ENCODE measurements around the gene CLTC. TPM values are rescaled to one million over a fixed set of nuclear protein-coding genes. Genes with fewer than 3 reads are reported as not detected.

The CLTC gene
- total RNA-seq, 2 experiments from 2014 or later = 154 to 161 TPM

DNA sequence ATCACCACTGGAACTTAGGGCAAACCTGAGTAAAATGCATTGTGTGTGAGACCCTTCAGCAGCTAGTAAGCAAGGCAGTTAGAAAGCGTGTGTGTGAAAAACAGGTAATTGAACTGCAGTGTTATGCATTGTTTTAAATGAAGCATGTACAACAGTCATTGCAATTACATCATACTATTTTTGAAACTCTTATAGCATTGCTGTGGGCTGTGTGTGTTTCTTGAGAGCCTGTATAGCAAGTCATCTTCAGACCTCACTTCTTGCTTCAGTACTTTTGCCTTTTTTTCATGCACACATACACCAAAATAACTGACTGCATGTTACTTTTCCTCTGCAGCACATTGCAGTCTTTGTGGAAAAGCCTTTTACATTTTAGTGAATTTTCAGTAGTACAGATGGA is 68.3 kb downstream of the CLTC start:
- Mint-ChIP-seq H3K4me3 (no peak overlapping the region), H3K27ac (peak overlapping the region; percentile 79), H3K27me3 (no peaks in the 10 kb centered on the region), H3K9me3 (no peaks in the 10 kb centered on the region), H3K4me1 (peaks cover 12% of the 10 kb centered on the region), H3K36me3 (peaks cover 24% of the 10 kb centered on the region)
- no peak for DNase-seq

- H3K4me1 Mint-ChIP-seq = peaks cover 9% of the 10 kb centered on the region
- no peaks in the 10 kb centered on the region for H3K27me3 Mint-ChIP-seq
- peaks cover 25% of the 10 kb centered on the region for H3K36me3 Mint-ChIP-seq
- no peak overlapping the region for H3K4me3 Mint-ChIP-seq
- DNase-seq = no peak
- no peaks in the 10 kb centered on the region for H3K9me3 Mint-ChIP-seq
- H3K27ac Mint-ChIP-seq = peak overlapping the region; percentile 0
Measured at GRCh38 chr17:59688496-59688895, 68.8 kb downstream of the CLTC start.

DNA sequence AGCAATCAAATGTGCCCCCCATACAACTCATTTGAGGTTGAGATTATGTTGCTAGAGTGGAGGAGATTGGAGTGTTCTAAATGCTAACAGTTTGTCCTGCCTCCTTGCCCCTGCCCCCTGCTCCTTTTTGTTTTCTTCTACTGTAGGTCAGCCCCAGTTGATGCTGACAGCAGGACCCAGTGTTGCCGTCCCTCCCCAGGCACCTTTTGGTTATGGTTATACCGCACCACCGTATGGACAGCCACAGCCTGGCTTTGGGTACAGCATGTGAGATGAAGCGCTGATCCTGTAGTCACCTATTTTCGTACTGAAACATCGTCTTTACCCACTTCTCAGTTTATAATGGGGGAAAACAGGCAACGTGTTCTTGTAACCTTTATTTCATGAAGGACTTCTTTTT is 73.9 kb downstream of the CLTC start:
- Mint-ChIP-seq H3K4me1 (peaks cover 29% of the 10 kb centered on the region), H3K9me3 (no peaks in the 10 kb centered on the region), H3K27me3 (no peaks in the 10 kb centered on the region), H3K4me3 (no peak overlapping the region), H3K36me3 (peaks cover 36% of the 10 kb centered on the region), H3K27ac (no peak overlapping the region)
- DNase-seq = no peak

GRCh38 chr17:59694344-59694743 is 74.6 kb downstream of the CLTC start:
- Mint-ChIP-seq H3K9me3 (no peaks in the 10 kb centered on the region), H3K27ac (no peak overlapping the region), H3K27me3 (no peaks in the 10 kb centered on the region), H3K4me3 (no peak overlapping the region), H3K4me1 (peaks cover 35% of the 10 kb centered on the region), H3K36me3 (peaks cover 43% of the 10 kb centered on the region)
- no peak for DNase-seq

GRCh38 chr17:59695945-59696681 is 76.4 kb downstream of the CLTC start:
- Mint-ChIP-seq H3K4me1 (peaks cover 51% of the 10 kb centered on the region), H3K27ac (peak overlapping the region; percentile 59), H3K9me3 (no peaks in the 10 kb centered on the region), H3K4me3 (no peak overlapping the region), H3K27me3 (no peaks in the 10 kb centered on the region), H3K36me3 (peaks cover 53% of the 10 kb centered on the region)
- no peak for DNase-seq

DNA sequence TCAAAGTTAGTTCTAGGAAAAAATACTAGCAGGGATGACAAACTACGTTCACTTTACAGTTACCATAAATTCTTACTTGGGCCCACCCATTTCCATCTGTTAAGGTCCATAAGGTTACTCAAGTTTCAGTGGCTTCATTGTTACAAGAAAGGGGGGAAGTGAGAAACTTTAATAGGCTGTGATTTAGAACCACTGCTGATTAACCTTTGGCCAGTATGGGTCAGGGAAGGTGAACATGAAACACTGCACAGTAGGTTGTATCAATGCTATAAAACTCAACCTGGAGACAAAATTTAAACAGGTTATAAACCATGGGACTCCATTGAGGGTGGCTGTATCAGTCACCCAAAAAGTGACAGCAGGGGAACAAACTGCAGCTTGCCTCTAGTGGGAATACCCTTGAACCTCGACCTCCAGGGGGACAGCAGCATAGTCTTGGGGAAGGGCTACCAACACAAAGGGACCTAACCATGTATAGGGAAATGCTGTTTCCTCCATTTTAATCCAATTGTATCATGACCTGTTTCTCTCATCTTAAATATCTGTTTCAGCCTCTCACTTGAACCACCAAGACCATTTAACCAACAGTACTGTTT is 77.1 kb downstream of the CLTC start:
- Mint-ChIP-seq H3K9me3 (no peaks in the 10 kb centered on the region), H3K27ac (peak overlapping the region; percentile 59), H3K36me3 (peaks cover 50% of the 10 kb centered on the region), H3K27me3 (no peaks in the 10 kb centered on the region), H3K4me3 (no peak overlapping the region), H3K4me1 (peaks cover 54% of the 10 kb centered on the region)
- DNase-seq = no peak

DNA sequence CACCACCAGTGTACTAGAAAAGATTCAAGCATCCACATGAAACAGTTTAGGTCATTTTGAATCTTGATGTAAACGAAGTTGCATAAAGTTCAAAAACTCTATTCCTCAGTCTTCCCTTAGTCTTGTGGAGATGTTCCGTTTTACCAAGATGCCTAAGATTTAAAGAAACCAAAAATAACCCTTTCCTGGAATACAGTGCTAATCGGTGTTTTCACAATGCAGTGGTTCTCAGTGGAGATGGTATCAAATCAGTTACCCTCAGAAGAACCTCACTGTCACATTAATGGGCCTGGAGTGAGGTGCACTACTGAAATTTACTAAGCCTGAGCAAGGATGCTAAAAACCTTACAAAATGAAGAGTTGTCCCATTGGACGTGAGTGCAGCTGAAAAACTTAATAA is 78.4 kb downstream of the CLTC start:
- no peak for DNase-seq
- H3K9me3 Mint-ChIP-seq = no peaks in the 10 kb centered on the region
- H3K4me3 Mint-ChIP-seq = no peak overlapping the region
- no peaks in the 10 kb centered on the region for H3K27me3 Mint-ChIP-seq
- H3K4me1 Mint-ChIP-seq = peaks cover 61% of the 10 kb centered on the region
- H3K27ac Mint-ChIP-seq = peak overlapping the region; percentile 57
- H3K36me3 Mint-ChIP-seq = peaks cover 54% of the 10 kb centered on the region

- Mint-ChIP-seq H3K27ac (no peak overlapping the region), H3K36me3 (peaks cover 60% of the 10 kb centered on the region), H3K4me3 (no peak overlapping the region), H3K4me1 (peaks cover 69% of the 10 kb centered on the region), H3K27me3 (no peaks in the 10 kb centered on the region), H3K9me3 (no peaks in the 10 kb centered on the region)
- DNase-seq = no peak
Measured at GRCh38 chr17:59699218-59699617, 79.5 kb downstream of the CLTC start.

DNA sequence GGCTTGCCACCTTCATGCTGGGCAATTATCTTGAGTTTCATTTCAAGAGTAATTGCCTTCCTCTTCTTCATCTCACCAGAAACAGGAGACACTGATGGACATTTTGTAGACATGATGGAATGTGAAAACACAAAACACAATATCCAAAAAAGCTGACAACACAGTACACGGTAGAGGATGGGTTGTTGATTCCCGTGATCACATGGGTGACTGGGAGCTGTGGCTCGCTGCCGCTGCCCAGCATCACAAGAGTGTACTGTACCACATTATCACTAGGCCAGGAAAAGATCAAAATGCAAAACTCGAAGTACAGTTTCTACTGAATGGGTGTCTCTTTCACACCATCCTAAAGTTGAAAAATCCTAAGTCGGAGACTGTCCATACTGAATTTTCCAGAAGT is 80.1 kb downstream of the CLTC start:
- Mint-ChIP-seq H3K27ac (peak overlapping the region; percentile 42), H3K4me3 (no peak overlapping the region), H3K36me3 (peaks cover 66% of the 10 kb centered on the region)

DNA sequence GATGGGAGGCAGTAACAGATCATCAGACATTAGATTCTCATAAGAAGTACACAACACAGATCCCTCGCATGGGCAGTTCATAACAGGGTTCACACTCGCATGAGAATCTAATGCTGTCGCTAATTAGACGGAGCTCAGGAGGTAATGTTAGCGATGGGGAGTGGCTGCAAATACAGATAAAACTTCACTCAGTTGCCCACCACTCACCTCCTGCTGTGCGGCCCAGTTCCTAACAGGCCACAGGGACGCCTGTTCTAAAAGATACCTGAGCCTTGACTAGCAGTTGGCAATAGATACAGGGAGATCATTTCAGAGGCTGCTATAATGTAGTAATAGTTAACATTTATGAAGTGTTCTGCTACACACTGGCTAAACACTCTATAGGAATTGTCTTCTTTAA is 82.6 kb downstream of the CLTC start:
- H3K27me3 Mint-ChIP-seq = no peaks in the 10 kb centered on the region
- H3K4me3 Mint-ChIP-seq = no peak overlapping the region
- peaks cover 79% of the 10 kb centered on the region for H3K36me3 Mint-ChIP-seq
- no peaks in the 10 kb centered on the region for H3K9me3 Mint-ChIP-seq
- no peak for DNase-seq
- H3K27ac Mint-ChIP-seq = peak overlapping the region; percentile 32
- peaks cover 70% of the 10 kb centered on the region for H3K4me1 Mint-ChIP-seq

More for the DNA sequence above, 80.1 kb downstream of the CLTC start:
- no peak for DNase-seq
- Mint-ChIP-seq H3K9me3 (no peaks in the 10 kb centered on the region), H3K27me3 (no peaks in the 10 kb centered on the region), H3K4me1 (peaks cover 72% of the 10 kb centered on the region)

DNA sequence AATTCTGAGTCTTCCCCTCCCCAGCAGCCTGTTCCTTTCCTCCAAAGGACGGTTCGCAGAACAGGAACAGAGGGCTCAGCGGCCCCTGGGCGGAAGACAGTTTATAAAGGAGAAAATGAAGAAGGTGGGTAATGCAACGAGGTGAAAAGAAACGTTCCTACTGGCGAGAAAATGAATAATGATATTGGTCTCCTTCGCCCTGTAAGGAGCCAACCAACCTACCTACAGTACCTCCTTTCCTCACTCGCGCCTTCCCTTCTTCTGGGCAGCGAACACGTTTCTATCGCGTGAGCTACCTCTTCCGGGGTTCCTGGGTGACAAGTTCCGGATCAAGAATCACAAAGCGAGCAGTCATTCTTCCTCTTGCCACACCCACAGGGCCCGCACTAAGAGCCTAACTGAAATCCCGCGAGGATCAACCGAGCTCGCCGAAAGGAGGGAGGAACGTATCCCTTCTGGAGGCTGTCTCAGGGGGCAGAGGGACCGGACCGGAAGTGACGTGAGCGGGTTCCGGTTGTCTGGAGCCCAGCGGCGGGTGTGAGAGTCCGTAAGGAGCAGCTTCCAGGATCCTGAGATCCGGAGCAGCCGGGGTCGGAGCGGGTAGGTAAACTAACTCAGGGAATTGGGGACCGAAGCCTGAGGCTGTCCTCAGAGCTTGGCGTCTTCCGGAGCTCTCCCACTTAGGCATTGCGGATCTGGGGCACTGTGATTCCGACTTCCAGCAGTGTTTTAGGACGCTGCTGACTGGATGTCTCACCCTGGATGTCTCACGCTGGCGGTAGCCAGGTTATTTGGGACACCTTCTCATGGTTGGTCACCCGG is 87.7 kb downstream of the CLTC start, which contains the start of the genes PTRH2 and VMP1:
Gene PTRH2, minus strand, starts transcription at position 282 of the 822 bp plus-strand sequence. CDS start 9,452 bp downstream, outside the sequence.
Gene VMP1, plus strand, starts transcription at position 506 of the 822 bp plus-strand sequence. CDS start 23,793 bp downstream, outside the sequence.
- Mint-ChIP-seq H3K4me1 (peaks cover 47% of the 10 kb centered on the region), H3K27me3 (no peaks in the 10 kb centered on the region), H3K9me3 (no peaks in the 10 kb centered on the region), H3K4me3 (peak within 1 kb of the TSS; percentile 100), H3K36me3 (peaks cover 45% of the 10 kb centered on the region), H3K27ac (peak within 1 kb of the TSS; percentile 98)
- DNase-seq = peak; percentile 95

GRCh38 chr17:59707971-59708430 is 88.3 kb downstream of the CLTC start:
- H3K27me3 Mint-ChIP-seq = no peaks in the 10 kb centered on the region
- H3K9me3 Mint-ChIP-seq = no peaks in the 10 kb centered on the region
- H3K4me3 Mint-ChIP-seq = peak overlapping the region; percentile 100
- H3K4me1 Mint-ChIP-seq = peaks cover 50% of the 10 kb centered on the region
- peak overlapping the region; percentile 98 for H3K27ac Mint-ChIP-seq
- DNase-seq = no peak
- peaks cover 45% of the 10 kb centered on the region for H3K36me3 Mint-ChIP-seq

DNA sequence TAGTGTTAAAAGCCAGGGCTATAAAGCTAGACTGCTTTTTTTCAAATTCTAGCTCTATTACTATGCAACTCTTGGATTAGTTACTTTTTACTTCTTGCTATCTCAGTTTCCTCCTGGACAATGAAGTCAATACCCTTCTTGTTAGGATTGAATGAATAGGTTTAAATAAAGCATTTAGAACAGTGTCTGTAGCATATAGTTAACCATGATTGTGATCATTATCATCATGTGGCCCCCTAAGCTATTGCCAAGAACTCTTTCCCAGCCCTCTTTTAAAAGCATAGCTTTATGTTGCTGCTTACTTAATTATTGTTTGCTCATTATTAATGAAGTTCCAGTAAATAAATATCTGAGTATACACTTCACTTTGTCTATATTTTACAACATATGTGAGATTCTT is 92.2 kb downstream of the CLTC start:
- no peak overlapping the region for H3K27ac Mint-ChIP-seq
- no peak for DNase-seq
- H3K36me3 Mint-ChIP-seq = peaks cover 12% of the 10 kb centered on the region
- H3K4me1 Mint-ChIP-seq = peaks cover 41% of the 10 kb centered on the region
- no peak overlapping the region for H3K4me3 Mint-ChIP-seq
- H3K27me3 Mint-ChIP-seq = no peaks in the 10 kb centered on the region
- H3K9me3 Mint-ChIP-seq = no peaks in the 10 kb centered on the region

- Mint-ChIP-seq H3K36me3 (peaks cover 8% of the 10 kb centered on the region), H3K4me3 (no peak overlapping the region), H3K9me3 (no peaks in the 10 kb centered on the region), H3K27me3 (no peaks in the 10 kb centered on the region), H3K27ac (no peak overlapping the region), H3K4me1 (peaks cover 41% of the 10 kb centered on the region)
- no peak for DNase-seq
Measured at GRCh38 chr17:59712862-59713261, 93.2 kb downstream of the CLTC start.

DNA sequence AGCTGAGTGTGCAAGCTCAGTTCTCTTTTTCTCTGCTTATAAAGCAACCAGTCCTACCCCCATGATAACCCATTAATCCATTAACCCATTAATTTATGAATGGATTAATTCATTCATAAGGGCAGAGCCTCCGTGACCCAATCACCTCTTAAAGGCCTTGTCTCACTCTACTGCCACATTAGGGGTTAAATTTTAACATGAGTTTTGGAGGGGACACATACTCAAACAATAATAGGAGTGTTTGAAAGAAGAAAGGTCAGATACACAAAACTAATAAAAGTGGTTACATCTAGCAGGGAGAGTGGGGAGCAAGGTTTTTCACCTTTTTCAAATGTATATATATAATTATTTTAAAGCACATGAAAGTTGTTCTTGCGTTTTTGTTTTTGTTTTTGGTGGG is 94.6 kb downstream of the CLTC start:
- H3K36me3 Mint-ChIP-seq = peaks cover 6% of the 10 kb centered on the region
- no peaks in the 10 kb centered on the region for H3K9me3 Mint-ChIP-seq
- no peak overlapping the region for H3K4me3 Mint-ChIP-seq
- H3K27me3 Mint-ChIP-seq = no peaks in the 10 kb centered on the region
- H3K4me1 Mint-ChIP-seq = peaks cover 39% of the 10 kb centered on the region
- H3K27ac Mint-ChIP-seq = no peak overlapping the region
- no peak for DNase-seq
